GM23338 (cell line): Measurements from ENCODE around the gene RAB3IP. TPM values are rescaled to one million over a fixed set of nuclear protein-coding genes. Genes with fewer than 3 reads are reported as not detected.

Experiments
- ATAC-seq: fragments of 200-7000 bp; cut with Tn5 transposase; 3 replicates; pipeline ENCODE4 v1.9.1; 2020
- DNase-seq: peaks from one replicate; pipeline ENCODE4 v3.0.0-alpha.2; 2015; ENCODE audit warnings: low spot score
- H2AFZ ChIP-seq: fragments of 200-600 bp; sonication (generic); 2 replicates; pipeline ENCODE4 v1.8.0; 2016; ENCODE audit warnings: antibody characterized with exemption, mild to moderate bottlenecking, moderate library complexity
- H3F3A ChIP-seq: fragments of 200-600 bp; sonication (generic); replicated peaks from 2 replicates; pipeline ENCODE4 v1.8.0; 2017; ENCODE audit warnings: antibody characterized with exemption, mixed run types, low read depth
- H3K27ac ChIP-seq: fragments of 200-600 bp; sonication (generic); 2 replicates; pipeline ENCODE4 v1.6.1; 2016; ENCODE audit warnings: low read depth
- H3K27me3 ChIP-seq: fragments of 200-600 bp; sonication (generic); 2 replicates; pipeline ENCODE4 v1.8.0; 2016; ENCODE audit warnings: mild to moderate bottlenecking, mixed run types, moderate library complexity; ENCODE audit not compliant: insufficient read depth
- H3K36me3 ChIP-seq: fragments of 200-600 bp; sonication (generic); 2 replicates; pipeline ENCODE4 v1.8.0; 2016; ENCODE audit warnings: mild to moderate bottlenecking; ENCODE audit not compliant: insufficient read depth
- H3K4me1 ChIP-seq: fragments of 200-600 bp; sonication (generic); 2 replicates; pipeline ENCODE4 v1.8.0; 2016; ENCODE audit warnings: mild to moderate bottlenecking, moderate library complexity; ENCODE audit not compliant: insufficient read depth
- H3K4me2 ChIP-seq: fragments of 200-600 bp; sonication (generic); 2 replicates; pipeline ENCODE4 v1.7.1; 2017; ENCODE audit warnings: mixed run types
- H3K4me3 ChIP-seq: fragments of 200-600 bp; sonication (generic); 2 replicates; pipeline ENCODE4 v1.6.1; 2016; ENCODE audit warnings: mixed run types
- H3K79me2 ChIP-seq: fragments of 200-600 bp; sonication (generic); replicated peaks from 2 replicates; pipeline ENCODE4 v1.8.0; 2017; ENCODE audit warnings: mild to moderate bottlenecking; ENCODE audit not compliant: insufficient read depth
- H3K9me2 ChIP-seq: fragments of 200-600 bp; sonication (generic); 2 replicates; pipeline ENCODE4 v1.8.0; 2017; ENCODE audit not compliant: insufficient read depth
- H4K20me1 ChIP-seq: fragments of 200-600 bp; sonication (generic); replicated peaks from 2 replicates; pipeline ENCODE4 v1.8.0; 2017; ENCODE audit warnings: mild to moderate bottlenecking; ENCODE audit not compliant: insufficient read depth
- H3K27ac Mint-ChIP-seq: 2 replicates; pipeline ENCODE4 v1.8.0; 2020; ENCODE audit warnings: inconsistent platforms, mild to moderate bottlenecking, moderate library complexity, mixed read lengths
- H3K27me3 Mint-ChIP-seq: 3 replicates; pipeline ENCODE4 v1.8.0; 2022; ENCODE audit warnings: low read depth, mild to moderate bottlenecking, moderate library complexity, mixed read lengths, inconsistent platforms; ENCODE audit not compliant: insufficient read depth, poor library complexity
- H3K36me3 Mint-ChIP-seq: 3 replicates; pipeline ENCODE4 v1.8.0; 2021; ENCODE audit warnings: low read depth, mild to moderate bottlenecking, inconsistent platforms, moderate library complexity, mixed read lengths
- H3K4me1 Mint-ChIP-seq: 3 replicates; pipeline ENCODE4 v1.8.0; 2020; ENCODE audit warnings: mild to moderate bottlenecking, inconsistent platforms, mixed read lengths
- H3K4me3 Mint-ChIP-seq: 3 replicates; pipeline ENCODE4 v1.8.0; 2021; ENCODE audit warnings: moderate library complexity, mild to moderate bottlenecking, inconsistent platforms, mixed read lengths
- H3K9me3 Mint-ChIP-seq: 3 replicates; pipeline ENCODE4 v1.8.0; 2020; ENCODE audit warnings: moderate library complexity, mild to moderate bottlenecking, inconsistent platforms, mixed read lengths
- CREB1 ChIP-seq: fragments of 250-450 bp; sonication (Bioruptor Pico); IDR thresholded peaks from 2 replicates; pipeline ENCODE4 v1.5.0; 2020; ENCODE audit warnings: low read depth, mild to moderate bottlenecking, moderate library complexity
- EZH2phosphoT487 ChIP-seq: fragments of 200-600 bp; sonication (generic); IDR thresholded peaks from one replicate; pipeline ENCODE4 v1.8.1; 2018; ENCODE audit warnings: antibody characterized with exemption; ENCODE audit not compliant: unreplicated experiment
- JUNB ChIP-seq: IDR thresholded peaks from one replicate; pipeline ENCODE4 v1.6.1; 2016; ENCODE audit warnings: antibody characterized with exemption; ENCODE audit not compliant: unreplicated experiment
- NANOG ChIP-seq: IDR thresholded peaks from 2 replicates; pipeline ENCODE4 v1.6.1; 2016; ENCODE audit warnings: antibody characterized with exemption, borderline replicate concordance
- POLR2AphosphoS5 ChIP-seq: IDR thresholded peaks from 2 replicates; pipeline ENCODE4 v1.6.1; 2016; ENCODE audit warnings: antibody characterized with exemption, low read depth
- STAT1 ChIP-seq: IDR thresholded peaks from one replicate; pipeline ENCODE4 v1.6.1; 2016; ENCODE audit warnings: antibody characterized with exemption; ENCODE audit not compliant: unreplicated experiment
- ZNF114 ChIP-seq: fragments of 250-450 bp; sonication (Bioruptor Pico); IDR thresholded peaks from 2 replicates; pipeline ENCODE4 v1.5.0; 2020; ENCODE audit warnings: mild to moderate bottlenecking, moderate library complexity
- polyA plus RNA-seq: library from polyadenylated mRNA; unstranded; fragments of >200 nt; fragmentation: Nextera tagmentation; extraction: Ambion mirVana; gene quantifications from 2 replicates; pipeline ENCODE4 v1.2.1, GENCODE V29; 2016
- total RNA-seq: library from RNA; depleted of rRNA; stranded (reverse); fragments of >200 nt; shearing (Covaris generic); gene quantifications from 2 replicates; pipeline ENCODE4 v1.2.3, GENCODE V29; 2014
- TF ChIP-seq, protein P1 (sequence below): IDR thresholded peaks from 2 replicates; pipeline ENCODE4 v1.6.1; 2016; ENCODE audit warnings: antibody characterized with exemption
- TF ChIP-seq, protein P2 (sequence below): fragments of 250-450 bp; sonication (Bioruptor Pico); IDR thresholded peaks from 2 replicates; pipeline ENCODE4 v1.5.0; 2020; ENCODE audit warnings: mild to moderate bottlenecking, moderate library complexity
- TF ChIP-seq, protein P3 (sequence below): IDR thresholded peaks from one replicate; pipeline ENCODE4 v1.6.1; 2018; ENCODE audit warnings: antibody characterized with exemption; ENCODE audit not compliant: unreplicated experiment

RAB3IP gene
- total and polyA plus RNA-seq, 2 experiments from 2014 or later = 48.6 TPM

DNA sequence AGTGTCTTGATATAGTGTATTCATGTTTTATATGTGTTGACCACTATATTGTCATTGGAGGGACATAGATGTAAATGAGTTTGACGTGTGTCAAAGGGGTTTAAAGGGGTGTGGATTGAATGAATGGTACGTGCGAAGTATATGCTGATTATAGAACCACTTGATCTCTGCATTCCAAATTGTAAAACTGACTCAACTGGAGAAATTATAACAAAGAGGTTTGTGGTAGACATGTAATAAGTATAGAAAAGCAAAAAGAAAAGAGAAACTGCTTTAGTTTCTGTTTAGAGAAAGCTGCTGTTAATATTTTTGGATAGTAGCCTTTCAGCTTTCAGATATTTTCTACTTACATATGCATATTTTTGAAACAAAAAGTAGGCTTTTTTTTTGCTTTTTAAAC, 77.4 kb downstream of the RAB3IP start:
- no peak overlapping the region for H3K27ac Mint-ChIP-seq
- H3F3A ChIP-seq = no peaks in the 10 kb centered on the region
- H3K4me3 Mint-ChIP-seq = no peak overlapping the region
- H3K27ac ChIP-seq = no peak overlapping the region
- peaks cover 17% of the 10 kb centered on the region for H3K36me3 Mint-ChIP-seq
- H3K27me3 Mint-ChIP-seq = peaks cover 2% of the 10 kb centered on the region
- no peaks in the 10 kb centered on the region for H3K4me1 ChIP-seq
- no peak for DNase-seq
- peaks cover 11% of the 10 kb centered on the region for H3K9me3 Mint-ChIP-seq
- no peaks in the 10 kb centered on the region for H4K20me1 ChIP-seq
- H3K4me1 Mint-ChIP-seq = no peaks in the 10 kb centered on the region
- H3K27me3 ChIP-seq = no peaks in the 10 kb centered on the region
- H2AFZ ChIP-seq = no peak overlapping the region
- no peaks in the 10 kb centered on the region for H3K9me2 ChIP-seq
- no peak overlapping the region for H3K4me2 ChIP-seq
- TF ChIP-seq NANOG (no peak), ZNF114 (no peak), STAT1 (no peak), POLR2AphosphoS5 (no peak)
- TF ChIP-seq, protein P1, sequence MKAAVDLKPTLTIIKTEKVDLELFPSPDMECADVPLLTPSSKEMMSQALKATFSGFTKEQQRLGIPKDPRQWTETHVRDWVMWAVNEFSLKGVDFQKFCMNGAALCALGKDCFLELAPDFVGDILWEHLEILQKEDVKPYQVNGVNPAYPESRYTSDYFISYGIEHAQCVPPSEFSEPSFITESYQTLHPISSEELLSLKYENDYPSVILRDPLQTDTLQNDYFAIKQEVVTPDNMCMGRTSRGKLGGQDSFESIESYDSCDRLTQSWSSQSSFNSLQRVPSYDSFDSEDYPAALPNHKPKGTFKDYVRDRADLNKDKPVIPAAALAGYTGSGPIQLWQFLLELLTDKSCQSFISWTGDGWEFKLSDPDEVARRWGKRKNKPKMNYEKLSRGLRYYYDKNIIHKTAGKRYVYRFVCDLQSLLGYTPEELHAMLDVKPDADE = no peak
- H3K36me3 ChIP-seq = peaks cover under 1% of the 10 kb centered on the region; the same call in 1 of the 2 replicates
- no peak overlapping the region for H3K4me3 ChIP-seq
- 0 out of 2 replicates have a peak, but pooled peaks cover under 1% of the 10 kb centered on the region for H3K79me2 ChIP-seq
- no peak for ATAC-seq

DNA sequence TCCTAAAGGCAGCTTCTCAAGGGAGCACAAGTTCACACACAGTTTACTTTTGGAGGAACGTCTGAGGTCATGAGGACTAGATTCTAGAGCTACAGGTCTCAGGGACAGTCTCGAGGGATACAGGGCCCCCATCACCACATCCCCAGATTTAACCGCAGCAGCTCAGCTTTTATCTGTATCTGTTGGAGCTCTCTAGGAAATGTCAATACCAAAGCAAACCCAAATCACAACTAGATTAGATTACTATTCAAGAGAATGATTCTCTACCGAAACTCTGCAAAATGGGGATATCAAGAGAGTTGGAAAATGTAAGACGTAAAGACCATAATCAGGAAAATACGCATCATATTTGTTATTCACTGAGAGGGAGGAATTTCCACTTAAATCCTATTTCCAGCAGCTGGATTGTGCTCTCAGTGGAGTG, 82.4 kb downstream of the RAB3IP start:
- H3K9me2 ChIP-seq = no peaks in the 10 kb centered on the region
- H3K27me3 Mint-ChIP-seq = peaks cover 2% of the 10 kb centered on the region
- no peaks in the 10 kb centered on the region for H3K27me3 ChIP-seq
- no peak overlapping the region; the same call in 1 of the 2 replicates for H3K27ac ChIP-seq
- H3K36me3 ChIP-seq = no peaks in the 10 kb centered on the region
- H2AFZ ChIP-seq = no peak overlapping the region
- no peaks in the 10 kb centered on the region; the same call in 1 of the 2 replicates for H3K4me1 ChIP-seq
- no peak overlapping the region for H3K27ac Mint-ChIP-seq
- no peak overlapping the region for H3K4me3 Mint-ChIP-seq
- no peaks in the 10 kb centered on the region for H3K79me2 ChIP-seq
- H3F3A ChIP-seq = no peaks in the 10 kb centered on the region
- H3K4me2 ChIP-seq = no peak overlapping the region
- ATAC-seq (no peak), DNase-seq (no peak)
- no peaks in the 10 kb centered on the region for H3K36me3 Mint-ChIP-seq
- no peaks in the 10 kb centered on the region for H4K20me1 ChIP-seq
- H3K4me1 Mint-ChIP-seq = peaks cover 8% of the 10 kb centered on the region; the same call in 2 of the 3 replicates
- H3K9me3 Mint-ChIP-seq = no peaks in the 10 kb centered on the region
- no peak overlapping the region for H3K4me3 ChIP-seq
- TF ChIP-seq CREB1 (CRISPR knock-in tag) (no peak), JUNB (no peak), NANOG (no peak), POLR2AphosphoS5 (no peak), EZH2phosphoT487 (no peak)
- TF ChIP-seq, protein P2, sequence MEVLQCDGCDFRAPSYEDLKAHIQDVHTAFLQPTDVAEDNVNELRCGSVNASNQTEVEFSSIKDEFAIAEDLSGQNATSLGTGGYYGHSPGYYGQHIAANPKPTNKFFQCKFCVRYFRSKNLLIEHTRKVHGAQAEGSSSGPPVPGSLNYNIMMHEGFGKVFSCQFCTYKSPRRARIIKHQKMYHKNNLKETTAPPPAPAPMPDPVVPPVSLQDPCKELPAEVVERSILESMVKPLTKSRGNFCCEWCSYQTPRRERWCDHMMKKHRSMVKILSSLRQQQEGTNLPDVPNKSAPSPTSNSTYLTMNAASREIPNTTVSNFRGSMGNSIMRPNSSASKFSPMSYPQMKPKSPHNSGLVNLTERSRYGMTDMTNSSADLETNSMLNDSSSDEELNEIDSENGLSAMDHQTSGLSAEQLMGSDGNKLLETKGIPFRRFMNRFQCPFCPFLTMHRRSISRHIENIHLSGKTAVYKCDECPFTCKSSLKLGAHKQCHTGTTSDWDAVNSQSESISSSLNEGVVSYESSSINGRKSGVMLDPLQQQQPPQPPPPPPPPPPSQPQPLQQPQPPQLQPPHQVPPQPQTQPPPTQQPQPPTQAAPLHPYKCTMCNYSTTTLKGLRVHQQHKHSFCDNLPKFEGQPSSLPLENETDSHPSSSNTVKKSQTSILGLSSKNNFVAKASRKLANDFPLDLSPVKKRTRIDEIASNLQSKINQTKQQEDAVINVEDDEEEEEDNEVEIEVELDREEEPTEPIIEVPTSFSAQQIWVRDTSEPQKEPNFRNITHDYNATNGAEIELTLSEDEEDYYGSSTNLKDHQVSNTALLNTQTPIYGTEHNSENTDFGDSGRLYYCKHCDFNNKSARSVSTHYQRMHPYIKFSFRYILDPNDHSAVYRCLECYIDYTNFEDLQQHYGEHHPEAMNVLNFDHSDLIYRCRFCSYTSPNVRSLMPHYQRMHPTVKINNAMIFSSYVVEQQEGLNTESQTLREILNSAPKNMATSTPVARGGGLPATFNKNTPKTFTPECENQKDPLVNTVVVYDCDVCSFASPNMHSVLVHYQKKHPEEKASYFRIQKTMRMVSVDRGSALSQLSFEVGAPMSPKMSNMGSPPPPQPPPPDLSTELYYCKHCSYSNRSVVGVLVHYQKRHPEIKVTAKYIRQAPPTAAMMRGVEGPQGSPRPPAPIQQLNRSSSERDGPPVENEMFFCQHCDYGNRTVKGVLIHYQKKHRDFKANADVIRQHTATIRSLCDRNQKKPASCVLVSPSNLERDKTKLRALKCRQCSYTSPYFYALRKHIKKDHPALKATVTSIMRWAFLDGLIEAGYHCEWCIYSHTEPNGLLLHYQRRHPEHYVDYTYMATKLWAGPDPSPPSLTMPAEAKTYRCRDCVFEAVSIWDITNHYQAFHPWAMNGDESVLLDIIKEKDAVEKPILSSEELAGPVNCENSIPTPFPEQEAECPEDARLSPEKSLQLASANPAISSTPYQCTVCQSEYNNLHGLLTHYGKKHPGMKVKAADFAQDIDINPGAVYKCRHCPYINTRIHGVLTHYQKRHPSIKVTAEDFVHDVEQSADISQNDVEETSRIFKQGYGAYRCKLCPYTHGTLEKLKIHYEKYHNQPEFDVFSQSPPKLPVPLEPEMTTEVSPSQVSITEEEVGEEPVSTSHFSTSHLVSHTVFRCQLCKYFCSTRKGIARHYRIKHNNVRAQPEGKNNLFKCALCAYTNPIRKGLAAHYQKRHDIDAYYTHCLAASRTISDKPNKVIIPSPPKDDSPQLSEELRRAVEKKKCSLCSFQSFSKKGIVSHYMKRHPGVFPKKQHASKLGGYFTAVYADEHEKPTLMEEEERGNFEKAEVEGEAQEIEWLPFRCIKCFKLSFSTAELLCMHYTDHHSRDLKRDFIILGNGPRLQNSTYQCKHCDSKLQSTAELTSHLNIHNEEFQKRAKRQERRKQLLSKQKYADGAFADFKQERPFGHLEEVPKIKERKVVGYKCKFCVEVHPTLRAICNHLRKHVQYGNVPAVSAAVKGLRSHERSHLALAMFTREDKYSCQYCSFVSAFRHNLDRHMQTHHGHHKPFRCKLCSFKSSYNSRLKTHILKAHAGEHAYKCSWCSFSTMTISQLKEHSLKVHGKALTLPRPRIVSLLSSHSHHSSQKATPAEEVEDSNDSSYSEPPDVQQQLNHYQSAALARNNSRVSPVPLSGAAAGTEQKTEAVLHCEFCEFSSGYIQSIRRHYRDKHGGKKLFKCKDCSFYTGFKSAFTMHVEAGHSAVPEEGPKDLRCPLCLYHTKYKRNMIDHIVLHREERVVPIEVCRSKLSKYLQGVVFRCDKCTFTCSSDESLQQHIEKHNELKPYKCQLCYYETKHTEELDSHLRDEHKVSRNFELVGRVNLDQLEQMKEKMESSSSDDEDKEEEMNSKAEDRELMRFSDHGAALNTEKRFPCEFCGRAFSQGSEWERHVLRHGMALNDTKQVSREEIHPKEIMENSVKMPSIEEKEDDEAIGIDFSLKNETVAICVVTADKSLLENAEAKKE (CRISPR knock-in tag) = no peak
- TF ChIP-seq, protein P1 = no peak
- TF ChIP-seq, protein P3, sequence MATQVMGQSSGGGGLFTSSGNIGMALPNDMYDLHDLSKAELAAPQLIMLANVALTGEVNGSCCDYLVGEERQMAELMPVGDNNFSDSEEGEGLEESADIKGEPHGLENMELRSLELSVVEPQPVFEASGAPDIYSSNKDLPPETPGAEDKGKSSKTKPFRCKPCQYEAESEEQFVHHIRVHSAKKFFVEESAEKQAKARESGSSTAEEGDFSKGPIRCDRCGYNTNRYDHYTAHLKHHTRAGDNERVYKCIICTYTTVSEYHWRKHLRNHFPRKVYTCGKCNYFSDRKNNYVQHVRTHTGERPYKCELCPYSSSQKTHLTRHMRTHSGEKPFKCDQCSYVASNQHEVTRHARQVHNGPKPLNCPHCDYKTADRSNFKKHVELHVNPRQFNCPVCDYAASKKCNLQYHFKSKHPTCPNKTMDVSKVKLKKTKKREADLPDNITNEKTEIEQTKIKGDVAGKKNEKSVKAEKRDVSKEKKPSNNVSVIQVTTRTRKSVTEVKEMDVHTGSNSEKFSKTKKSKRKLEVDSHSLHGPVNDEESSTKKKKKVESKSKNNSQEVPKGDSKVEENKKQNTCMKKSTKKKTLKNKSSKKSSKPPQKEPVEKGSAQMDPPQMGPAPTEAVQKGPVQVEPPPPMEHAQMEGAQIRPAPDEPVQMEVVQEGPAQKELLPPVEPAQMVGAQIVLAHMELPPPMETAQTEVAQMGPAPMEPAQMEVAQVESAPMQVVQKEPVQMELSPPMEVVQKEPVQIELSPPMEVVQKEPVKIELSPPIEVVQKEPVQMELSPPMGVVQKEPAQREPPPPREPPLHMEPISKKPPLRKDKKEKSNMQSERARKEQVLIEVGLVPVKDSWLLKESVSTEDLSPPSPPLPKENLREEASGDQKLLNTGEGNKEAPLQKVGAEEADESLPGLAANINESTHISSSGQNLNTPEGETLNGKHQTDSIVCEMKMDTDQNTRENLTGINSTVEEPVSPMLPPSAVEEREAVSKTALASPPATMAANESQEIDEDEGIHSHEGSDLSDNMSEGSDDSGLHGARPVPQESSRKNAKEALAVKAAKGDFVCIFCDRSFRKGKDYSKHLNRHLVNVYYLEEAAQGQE = no peak
